ENCODE results near the gene SLC22A13.

DNA sequence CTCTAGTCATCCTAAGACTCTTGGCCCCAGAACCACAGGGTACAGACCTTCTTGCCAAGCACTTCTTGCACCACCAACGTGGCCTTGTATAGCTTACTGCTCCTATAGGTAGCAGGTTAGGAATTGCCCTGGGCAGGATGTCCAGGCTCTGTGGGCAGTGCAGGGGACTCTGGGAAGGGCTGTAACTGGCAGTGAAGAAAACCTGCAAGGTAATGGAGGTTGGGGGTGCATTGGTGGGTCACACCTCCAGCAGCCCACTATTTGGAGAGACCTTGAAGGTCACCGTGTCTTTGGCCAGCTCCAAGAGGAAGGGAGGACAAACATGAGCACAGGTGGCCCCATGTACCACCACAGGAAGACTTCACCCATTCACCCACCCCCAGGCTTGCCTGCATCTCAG is 59.6 kb downstream of the SLC22A13 start:
- TF ChIP-seq, protein P1, sequence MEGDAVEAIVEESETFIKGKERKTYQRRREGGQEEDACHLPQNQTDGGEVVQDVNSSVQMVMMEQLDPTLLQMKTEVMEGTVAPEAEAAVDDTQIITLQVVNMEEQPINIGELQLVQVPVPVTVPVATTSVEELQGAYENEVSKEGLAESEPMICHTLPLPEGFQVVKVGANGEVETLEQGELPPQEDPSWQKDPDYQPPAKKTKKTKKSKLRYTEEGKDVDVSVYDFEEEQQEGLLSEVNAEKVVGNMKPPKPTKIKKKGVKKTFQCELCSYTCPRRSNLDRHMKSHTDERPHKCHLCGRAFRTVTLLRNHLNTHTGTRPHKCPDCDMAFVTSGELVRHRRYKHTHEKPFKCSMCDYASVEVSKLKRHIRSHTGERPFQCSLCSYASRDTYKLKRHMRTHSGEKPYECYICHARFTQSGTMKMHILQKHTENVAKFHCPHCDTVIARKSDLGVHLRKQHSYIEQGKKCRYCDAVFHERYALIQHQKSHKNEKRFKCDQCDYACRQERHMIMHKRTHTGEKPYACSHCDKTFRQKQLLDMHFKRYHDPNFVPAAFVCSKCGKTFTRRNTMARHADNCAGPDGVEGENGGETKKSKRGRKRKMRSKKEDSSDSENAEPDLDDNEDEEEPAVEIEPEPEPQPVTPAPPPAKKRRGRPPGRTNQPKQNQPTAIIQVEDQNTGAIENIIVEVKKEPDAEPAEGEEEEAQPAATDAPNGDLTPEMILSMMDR (IDR thresholded peaks at IDR 0.05), result no peak
- TF ChIP-seq POLR2A (IDR thresholded peaks at IDR 0.05), result no peak

Measured in body of pancreas (tissue), 4 donors.